Measurements from ENCODE around the gene B3GAT3. TPM values are rescaled to one million over a fixed set of nuclear protein-coding genes. Genes with fewer than 3 reads are reported as not detected.

The B3GAT3 gene
- total and polyA plus RNA-seq, 9 donors: 1.3 to 56.6 (median 33.6) TPM

DNA sequence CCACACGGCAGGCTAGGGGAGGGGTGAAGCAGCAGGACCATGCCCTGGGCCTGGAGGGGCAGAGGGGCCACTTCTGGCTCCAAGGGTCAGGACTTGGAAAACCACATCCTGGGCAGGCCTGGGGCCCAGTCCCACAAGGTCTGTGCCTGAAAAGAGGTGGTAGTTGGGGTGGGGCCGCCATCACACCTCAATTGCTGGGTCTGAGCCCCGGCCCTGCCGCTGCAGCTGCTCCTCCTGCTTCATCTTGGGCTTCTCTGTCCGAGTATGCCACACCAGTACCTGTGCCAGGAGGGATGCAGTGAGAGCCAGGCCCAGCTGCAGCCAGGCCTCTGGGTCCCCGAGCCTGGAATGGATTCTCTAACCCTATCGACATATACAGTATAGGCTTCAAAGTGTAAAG lies 6.3 kb downstream of the B3GAT3 start:
- peaks cover 12% of the 10 kb centered on the region for H3K4me1 ChIP-seq (ENCODE audit: insufficient read depth)
- no peak for DNase-seq
- H3K9me3 ChIP-seq: no peaks in the 10 kb centered on the region
- no peaks in the 10 kb centered on the region for H3K27me3 ChIP-seq
- no peak overlapping the region for H3K27ac ChIP-seq
- intact Hi-C loops (cut with DNase I): no loop called here
- no peak overlapping the region for H3K4me3 ChIP-seq
- TF ChIP-seq, protein P1, sequence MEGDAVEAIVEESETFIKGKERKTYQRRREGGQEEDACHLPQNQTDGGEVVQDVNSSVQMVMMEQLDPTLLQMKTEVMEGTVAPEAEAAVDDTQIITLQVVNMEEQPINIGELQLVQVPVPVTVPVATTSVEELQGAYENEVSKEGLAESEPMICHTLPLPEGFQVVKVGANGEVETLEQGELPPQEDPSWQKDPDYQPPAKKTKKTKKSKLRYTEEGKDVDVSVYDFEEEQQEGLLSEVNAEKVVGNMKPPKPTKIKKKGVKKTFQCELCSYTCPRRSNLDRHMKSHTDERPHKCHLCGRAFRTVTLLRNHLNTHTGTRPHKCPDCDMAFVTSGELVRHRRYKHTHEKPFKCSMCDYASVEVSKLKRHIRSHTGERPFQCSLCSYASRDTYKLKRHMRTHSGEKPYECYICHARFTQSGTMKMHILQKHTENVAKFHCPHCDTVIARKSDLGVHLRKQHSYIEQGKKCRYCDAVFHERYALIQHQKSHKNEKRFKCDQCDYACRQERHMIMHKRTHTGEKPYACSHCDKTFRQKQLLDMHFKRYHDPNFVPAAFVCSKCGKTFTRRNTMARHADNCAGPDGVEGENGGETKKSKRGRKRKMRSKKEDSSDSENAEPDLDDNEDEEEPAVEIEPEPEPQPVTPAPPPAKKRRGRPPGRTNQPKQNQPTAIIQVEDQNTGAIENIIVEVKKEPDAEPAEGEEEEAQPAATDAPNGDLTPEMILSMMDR (IDR thresholded peaks at IDR 0.05): no peak
- TF ChIP-seq POLR2A (IDR thresholded peaks at IDR 0.05) (no peak), EP300 (IDR thresholded peaks at IDR 0.05) (no peak)
- no peaks in the 10 kb centered on the region for H3K36me3 ChIP-seq
- 80 to 87% (median 82%) methylated on average over 7 of the region's 7 CpGs for WGBS, 3 donors

DNA sequence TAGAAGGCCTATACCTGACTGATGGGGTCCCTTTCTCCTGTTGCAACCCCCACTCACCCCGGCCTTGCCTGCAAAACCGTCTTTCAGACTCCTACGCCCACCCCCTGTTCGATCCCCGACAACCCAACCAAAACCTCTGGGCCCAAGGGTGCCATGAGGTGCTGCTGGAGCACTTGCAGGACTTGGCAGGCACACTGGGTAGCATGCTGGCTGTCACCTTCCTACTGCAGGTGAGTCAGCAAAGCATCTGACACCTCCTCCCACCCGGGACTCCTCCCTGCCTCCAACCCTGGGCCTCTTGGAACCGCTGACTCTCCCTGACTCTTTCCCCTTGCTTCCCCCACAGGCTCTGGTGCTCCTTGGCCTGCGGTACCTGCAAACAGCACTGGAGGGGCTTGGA lies 7.5 kb downstream of the B3GAT3 start:
- no peak overlapping the region for H3K4me3 ChIP-seq
- H3K27me3 ChIP-seq: no peaks in the 10 kb centered on the region
- WGBS, 3 donors: 64 to 76% (median 67%) methylated on average over 8 of the region's 8 CpGs
- TF ChIP-seq, protein P1 (IDR thresholded peaks at IDR 0.05): no peak
- TF ChIP-seq EP300 (IDR thresholded peaks at IDR 0.05): no peak
- no peak for TF ChIP-seq POLR2A (IDR thresholded peaks at IDR 0.05)
- no peak for DNase-seq
- intact Hi-C loops (cut with DNase I): no loop called here
- no peaks in the 10 kb centered on the region for H3K9me3 ChIP-seq
- H3K36me3 ChIP-seq: no peaks in the 10 kb centered on the region
- H3K4me1 ChIP-seq (ENCODE audit: insufficient read depth): peaks cover 11% of the 10 kb centered on the region
- peak overlapping the region in 1 of 2 donors; percentile 98 for H3K27ac ChIP-seq

DNA sequence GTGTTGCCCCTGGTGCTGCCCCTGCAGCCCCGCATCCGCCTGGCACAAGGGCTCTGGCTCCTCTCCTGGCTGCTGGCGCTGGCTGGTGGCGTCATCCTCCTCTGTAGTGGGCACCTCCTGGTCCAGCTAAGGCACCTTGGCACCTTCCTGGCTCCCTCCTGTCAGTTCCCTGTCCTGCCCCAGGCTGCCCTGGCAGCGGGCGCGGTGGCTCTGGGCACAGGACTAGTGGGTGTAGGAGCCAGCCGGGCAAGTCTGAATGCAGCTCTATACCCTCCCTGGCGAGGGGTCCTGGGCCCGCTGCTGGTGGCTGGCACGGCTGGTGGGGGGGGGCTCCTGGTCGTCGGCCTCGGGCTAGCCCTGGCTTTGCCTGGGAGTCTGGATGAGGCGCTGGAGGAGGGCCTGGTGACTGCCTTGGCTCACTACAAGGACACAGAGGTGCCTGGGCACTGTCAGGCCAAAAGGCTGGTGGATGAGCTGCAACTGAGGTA lies 8.5 kb downstream of the B3GAT3 start:
- intact Hi-C loops (cut with DNase I): no loop called here
- H3K36me3 ChIP-seq: no peaks in the 10 kb centered on the region
- TF ChIP-seq, protein P1 (IDR thresholded peaks at IDR 0.05): no peak
- TF ChIP-seq EP300 (IDR thresholded peaks at IDR 0.05): no peak
- no peak for TF ChIP-seq POLR2A (IDR thresholded peaks at IDR 0.05)
- no peaks in the 10 kb centered on the region for H3K27me3 ChIP-seq
- DNase-seq: peak in 1 of 5 donors; percentile 55
- H3K27ac ChIP-seq: peak overlapping the region; percentile 91 to 98
- peak overlapping the region; percentile 70 for H3K4me3 ChIP-seq
- peaks cover 11% of the 10 kb centered on the region for H3K4me1 ChIP-seq (ENCODE audit: insufficient read depth)
- WGBS, 3 donors: 44 to 48% (median 45%) methylated on average over 7 to 15 of the region's 15 CpGs
- H3K9me3 ChIP-seq: no peaks in the 10 kb centered on the region

DNA sequence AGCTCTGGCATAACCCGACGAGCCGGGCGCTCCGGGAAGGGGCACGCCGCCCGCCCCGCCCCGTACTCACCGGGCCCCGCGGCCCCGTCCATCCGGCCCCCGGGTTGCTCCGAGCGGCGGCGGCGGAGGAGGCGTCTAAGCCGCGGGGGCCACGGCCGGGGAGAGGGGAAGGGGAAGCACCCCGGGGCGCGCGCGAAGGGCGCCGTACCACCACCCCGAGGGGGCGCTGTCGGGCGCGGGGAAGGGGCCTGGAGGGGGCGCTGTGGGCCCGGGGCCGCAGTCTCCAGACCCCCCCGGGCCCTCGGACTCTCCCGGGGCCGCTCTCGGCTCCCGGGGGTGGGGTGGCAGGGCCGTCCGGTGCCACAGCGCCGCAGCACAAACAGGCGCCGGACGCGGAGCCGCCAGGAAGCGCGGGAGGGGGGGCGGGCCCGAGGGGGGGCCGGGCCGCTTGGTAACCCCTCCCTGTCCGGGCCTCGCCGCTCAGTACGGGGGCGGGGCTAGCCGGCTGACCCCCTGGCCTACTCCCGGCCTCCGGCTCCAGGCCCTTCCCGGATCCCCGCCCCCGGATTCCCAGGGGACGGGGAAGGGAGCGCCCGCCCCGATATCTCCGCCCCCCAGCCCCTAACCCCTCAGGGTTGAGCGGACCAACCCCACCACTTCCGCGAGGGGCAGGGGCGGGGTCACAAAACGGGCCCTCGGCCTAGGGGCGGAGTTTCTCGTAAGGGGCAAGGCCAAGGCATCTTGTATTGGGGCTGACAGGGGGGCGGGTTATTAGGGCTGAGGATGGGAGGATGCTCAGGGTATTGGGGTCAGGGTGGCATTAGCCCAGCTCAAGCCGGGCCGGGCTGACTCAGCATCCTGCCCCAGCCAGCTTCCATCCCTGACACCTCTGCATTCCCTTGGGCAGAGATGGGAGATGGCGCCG lies 9.2 kb downstream of the B3GAT3 start, which contains the start of the genes EML3 and ROM1:
TSS of gene EML3 (minus strand) at position 410 of the 925 bp plus-strand sequence. CDS start at position 92, 318 bp downstream.
TSS of gene ROM1 (plus strand) at position 892 of the 925 bp plus-strand sequence. CDS start at position 917, 25 bp downstream.
- Histone ChIP-seq H3K4me1 (ENCODE audit: insufficient read depth) (peaks cover 11% of the 10 kb centered on the region), H3K27ac (peak within 1 kb of the TSS; percentile 91 to 98), H3K36me3 (no peaks in the 10 kb centered on the region), H3K9me3 (no peaks in the 10 kb centered on the region), H3K27me3 (no peaks in the 10 kb centered on the region), H3K4me3 (peak within 1 kb of the TSS; percentile 70)
- TF ChIP-seq EP300 (IDR thresholded peaks at IDR 0.05) (peak; percentile 21), POLR2A (IDR thresholded peaks at IDR 0.05) (no peak)
- TF ChIP-seq, protein P1 (IDR thresholded peaks at IDR 0.05): peak; percentile 81 to 95 (median 92)
- peak; percentile 92 to 96 (median 94) for DNase-seq
- intact Hi-C loops (cut with DNase I): no loop called here
- 2 to 3% (median 2%) methylated on average over 30 to 91 of the region's 91 CpGs for WGBS, 3 donors
